DMS153 treated with DMSO at 0.1 percent for 48 hours (cell line): ENCODE data around the gene HYOU1.
"Not testable (repeated sequence)": the region's sequence is repeated elsewhere in the genome, so short reads cannot be mapped to it uniquely, and the experiment has no call there.

Source experiments
- DNase-seq: peaks from one replicate; lab custom pipeline; 2025; ENCODE audit not compliant: unreplicated experiment; lab: John Stamatoyannopoulos, UW

Gene HYOU1

DNA sequence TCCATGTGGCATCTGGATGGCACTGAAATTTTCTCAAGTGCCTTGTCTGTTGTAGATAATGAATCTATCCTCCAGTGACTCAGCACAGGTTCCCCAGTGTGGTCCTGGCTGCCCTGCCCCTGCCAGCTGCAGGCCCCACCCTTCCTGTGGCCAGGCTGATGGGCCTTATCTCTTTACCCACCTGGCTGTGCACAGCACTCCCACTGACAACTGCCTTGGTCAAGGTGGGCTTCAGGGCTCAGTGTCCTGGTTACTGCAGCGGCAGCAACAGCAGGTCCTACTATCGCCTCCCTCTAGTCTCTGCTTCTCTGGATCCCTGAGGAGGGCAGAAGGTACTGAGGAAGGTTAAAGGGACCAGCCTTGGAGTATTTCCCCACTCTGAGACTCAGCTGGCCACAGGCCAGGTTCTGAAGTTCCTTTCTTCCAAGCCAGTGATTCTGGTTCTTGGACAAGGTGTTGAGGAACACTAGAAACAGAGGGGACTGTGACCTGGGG lies 30.8 kb upstream of the HYOU1 start:
- no peak for DNase-seq

DNA sequence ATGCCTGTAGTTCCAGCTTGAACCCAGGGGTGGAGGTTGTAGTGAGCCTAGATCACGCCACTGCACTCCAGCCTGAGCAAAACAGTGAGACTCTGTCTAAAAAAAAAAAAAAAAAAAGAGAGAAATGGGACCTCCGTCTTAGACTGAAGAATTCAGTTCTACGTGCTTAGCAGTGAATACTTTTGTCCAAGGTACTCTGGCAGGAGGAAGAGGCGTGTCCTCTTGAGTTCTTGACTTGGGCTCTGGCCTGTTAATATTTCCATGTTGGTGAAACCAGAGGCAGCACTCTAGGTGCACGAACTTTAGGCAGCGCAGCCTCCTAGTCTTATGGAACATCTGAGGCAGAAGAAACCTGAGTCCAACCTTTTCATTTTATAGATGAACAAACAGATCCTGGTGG lies 30.1 kb upstream of the HYOU1 start:
- no peak for DNase-seq

DNA sequence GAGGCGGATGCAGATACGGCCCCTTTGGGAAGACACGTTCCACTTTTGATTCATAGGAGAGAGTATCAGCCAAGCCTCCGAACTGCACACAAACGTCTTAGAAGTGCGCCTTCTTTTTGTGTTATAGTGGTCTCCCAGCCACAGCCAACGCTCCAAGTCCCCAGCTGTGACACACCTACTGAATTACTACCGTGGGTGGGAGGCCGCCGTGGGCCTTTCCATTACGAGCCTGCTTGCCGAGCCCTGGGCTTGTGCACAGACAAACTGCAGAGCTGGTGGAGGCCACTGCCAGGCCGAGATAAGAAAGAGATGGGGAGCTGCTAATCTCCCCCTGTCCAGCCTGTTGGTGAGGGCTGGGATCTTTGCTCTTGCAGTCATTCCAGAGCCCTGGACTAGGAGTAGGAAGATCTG lies 28.4 kb upstream of the HYOU1 start:
- no peak for DNase-seq

DNA sequence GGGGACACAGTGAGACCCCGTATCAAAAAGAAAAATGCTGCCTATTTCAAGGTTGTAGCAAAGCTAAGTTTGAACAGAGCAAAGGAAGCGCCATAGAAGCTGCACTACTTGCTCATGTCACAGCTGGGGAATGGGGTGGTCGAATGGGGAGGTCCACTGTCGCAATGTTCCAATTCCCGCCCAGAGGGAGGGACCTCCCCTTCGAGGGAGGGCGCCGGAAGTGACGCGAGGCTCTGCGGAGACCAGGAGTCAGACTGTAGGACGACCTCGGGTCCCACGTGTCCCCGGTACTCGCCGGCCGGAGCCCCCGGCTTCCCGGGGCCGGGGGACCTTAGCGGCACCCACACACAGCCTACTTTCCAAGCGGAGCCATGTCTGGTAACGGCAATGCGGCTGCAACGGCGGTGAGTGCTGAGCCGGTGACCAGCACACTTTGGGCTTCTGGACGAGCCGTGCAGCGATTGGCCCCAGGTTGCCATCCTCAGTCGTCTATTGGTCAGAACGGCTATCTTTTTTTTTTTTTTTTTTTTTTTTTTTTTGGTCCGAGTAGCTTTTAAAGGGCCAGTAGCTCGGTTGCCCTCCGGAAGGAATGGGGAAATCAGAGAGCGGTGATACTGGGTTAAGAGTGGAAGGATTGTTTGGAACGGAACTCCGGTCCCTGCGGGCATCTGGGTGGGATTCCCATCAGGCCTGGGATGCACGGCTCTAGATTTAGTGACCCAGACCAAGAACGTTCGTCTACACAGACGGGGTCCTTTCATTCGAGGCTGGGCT lies 27.8 kb upstream of the HYOU1 start, which contains the start of gene HMBS:
Gene HMBS, plus strand, starts transcription at position 219 of the 774 bp plus-strand sequence. Its CDS starts 153 bp downstream, at position 372.
- peak; percentile 88 for DNase-seq

DNA sequence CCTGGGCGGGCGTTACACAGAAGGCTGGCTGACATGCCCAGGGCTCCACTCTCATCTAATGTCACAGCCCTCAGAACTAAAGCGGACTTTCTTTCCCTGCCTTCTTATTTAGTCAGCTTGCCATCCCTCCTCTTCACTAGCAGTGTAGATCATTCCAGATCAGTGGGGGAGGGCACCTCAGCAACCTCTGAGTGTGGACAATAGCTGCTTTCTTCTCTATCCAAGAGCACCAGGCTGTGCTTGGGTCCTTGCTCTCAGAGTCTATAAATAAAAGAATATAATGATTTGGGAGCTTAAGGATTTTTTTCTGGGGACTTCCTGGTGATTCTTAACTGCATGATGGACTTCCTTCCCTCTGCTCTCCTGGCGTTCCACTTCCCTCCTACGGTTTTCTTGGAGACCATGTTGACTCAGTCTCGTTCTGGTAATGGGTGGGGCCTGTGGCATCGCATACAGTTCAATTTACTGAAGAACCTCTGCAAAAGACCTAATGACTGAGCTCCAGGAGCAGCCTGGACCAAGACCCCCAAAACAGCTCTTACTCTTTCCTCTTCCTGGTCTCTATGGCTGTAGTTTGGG lies 24.8 kb upstream of the HYOU1 start:
- DNase-seq, result no peak

DNA sequence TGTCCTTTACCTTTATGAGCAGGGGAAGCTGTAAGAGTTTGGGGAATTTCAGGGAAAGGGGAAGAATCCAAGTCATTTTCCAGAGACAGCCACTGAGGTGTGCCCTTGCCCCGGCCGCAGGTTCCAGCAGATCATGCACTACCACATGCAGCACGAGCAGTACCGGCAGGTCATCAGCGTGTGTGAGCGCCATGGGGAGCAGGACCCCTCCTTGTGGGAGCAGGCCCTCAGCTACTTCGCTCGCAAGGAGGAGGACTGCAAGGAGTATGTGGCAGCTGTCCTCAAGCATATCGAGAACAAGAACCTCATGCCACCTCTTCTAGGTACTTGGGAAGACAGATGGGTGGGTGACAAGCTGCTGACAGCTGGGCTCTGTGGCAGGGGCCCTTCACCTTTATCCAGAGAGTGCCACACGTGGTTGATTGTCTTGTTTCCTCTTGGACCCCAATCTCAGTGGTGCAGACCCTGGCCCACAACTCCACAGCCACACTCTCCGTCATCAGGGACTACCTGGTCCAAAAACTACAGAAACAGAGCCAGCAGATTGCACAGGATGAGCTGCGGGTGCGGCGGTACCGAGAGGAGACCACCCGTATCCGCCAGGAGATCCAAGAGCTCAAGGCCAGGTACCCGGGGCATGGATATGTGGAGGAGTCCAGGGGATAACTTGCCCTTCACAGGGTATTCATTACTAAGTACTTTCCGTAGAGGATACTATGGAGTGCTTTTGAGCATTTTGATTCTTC lies 21.8 kb upstream of the HYOU1 start:
- DNase-seq, result no peak

DNA sequence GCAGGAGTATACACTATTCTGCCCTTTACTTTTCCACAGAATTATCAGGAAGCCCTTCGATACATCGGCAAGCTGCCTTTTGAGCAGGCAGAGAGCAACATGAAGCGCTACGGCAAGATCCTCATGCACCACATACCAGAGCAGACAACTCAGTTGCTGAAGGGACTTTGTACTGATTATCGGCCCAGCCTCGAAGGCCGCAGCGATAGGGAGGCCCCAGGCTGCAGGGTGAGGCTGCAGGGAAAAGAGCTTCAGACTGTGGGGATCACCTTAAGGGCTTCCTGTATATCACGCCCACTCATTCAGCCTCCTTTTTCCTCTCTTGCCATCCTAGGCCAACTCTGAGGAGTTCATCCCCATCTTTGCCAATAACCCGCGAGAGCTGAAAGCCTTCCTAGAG lies 20.8 kb upstream of the HYOU1 start:
- DNase-seq, result no peak

DNA sequence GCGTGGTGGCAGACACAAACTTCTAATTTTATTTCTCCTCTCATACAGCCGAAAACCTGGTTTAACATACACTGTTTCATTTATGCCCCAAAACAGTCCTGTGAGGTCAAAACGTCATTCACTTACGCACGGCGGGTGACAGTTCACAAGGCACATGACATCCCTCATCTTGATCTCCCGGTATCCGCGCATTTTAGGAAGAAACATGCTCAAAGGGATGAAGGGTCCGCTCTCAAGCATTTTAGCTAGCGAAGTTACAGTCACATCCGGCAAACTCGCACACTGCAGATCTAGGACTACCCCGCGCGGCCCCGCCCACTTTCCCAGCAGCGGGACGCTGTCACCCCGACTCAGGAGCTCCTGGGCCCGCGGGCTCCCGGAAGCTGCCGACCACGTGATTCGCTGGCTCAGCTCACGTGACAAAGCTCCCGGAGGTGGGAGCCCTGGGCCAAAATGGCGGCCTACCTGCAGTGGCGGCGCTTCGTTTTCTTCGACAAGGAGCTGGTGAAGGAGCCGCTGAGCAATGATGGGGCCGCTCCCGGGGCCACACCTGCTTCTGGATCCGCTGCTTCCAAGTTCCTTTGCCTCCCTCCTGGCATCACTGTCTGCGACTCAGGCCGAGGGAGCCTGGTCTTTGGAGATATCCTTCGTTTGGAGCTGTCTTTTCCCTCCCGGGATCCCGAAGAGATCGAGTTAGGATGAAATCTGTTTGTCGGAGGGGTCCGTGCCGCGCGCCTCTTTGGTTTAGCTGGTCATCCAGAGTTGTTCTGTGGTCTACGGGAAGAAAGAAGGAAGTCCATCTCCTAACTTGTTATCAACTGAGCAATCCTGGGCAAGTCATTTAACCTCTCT lies 10.6 kb upstream of the HYOU1 start, which contains the start of gene VPS11:
Gene VPS11, plus strand, starts transcription at position 448 of the 852 bp plus-strand sequence. Its CDS starts 6 bp downstream, at position 454.
- peak; percentile 92 for DNase-seq

DNA sequence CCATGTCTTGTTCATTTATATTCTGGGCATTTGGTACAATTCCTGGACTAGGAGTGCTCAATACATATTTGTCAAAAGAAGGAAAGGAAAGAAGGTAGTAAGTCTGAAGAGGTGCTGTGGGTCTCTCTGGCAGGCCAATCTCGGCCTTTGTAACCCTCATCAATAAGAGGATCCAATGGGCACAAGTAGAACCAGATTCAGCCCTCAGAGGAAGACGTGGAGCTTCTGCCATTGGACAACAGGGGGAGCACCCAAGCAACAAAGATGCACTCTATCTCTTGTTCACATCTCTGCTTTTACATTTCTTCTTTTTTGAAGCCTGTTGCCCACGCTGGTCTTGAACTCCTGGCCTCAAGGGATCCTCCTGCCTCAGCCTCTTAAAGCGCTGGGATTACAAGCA lies 8.4 kb upstream of the HYOU1 start:
- no peak for DNase-seq

DNA sequence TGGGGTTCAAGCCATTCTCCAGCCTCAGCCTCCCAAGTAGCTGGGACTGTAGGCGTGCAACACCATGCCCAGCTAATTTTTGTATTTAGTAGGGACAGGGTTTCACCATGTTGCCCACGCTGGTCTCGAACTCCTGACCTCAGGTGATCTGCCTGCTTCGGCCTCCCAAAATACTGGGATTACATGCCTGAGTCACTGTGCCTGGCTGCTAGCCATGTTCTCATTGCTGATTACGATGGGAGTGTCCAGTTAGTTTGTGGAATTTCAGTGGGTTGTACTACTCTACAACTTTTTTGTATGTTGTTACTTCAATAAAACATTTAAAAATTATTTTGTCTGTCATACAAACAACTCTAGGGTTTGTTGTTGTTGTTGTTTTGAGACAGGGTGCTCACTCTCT lies 5.8 kb upstream of the HYOU1 start:
- DNase-seq, result no peak

DNA sequence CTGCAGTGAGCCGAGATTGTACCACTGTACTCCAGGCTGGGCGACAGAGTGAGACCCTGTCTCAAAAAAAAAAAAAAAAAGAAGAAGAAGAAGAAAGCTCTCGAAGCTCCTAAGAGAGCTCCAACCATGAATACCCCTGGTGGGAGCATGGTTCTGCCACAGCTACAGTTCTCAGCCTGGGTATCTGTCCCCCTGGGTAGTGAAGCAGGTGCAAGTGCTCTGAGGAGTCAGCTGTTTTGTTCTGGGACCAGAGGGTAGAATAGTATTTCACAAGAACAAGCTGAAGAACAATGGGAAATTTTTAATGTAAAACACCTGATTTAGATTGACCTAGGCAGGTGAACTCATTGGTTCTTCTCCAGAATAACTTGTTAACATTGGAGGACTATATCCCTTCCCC lies 4.3 kb upstream of the HYOU1 start:
- DNase-seq, result no peak

DNA sequence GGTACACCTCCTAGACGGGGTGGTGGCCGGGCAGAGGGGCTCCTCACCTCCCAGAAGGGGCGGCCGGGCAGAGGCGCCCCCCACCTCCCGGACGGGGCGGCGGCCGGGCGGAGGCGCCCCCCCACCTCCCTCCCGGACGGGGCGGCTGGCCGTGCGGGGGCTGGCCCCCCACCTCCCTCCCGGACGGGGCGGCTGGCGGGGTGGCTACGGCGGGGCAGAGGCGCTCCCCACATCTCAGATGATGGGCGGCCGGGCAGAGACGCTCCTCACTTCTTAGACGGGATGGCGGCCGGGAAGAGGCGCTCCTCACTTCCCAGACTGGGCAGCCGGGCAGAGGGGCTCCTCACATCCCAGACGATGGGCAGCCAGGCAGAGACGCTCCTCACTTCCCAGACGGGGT lies 2.1 kb upstream of the HYOU1 start:
- DNase-seq, result not testable (repeated sequence)

DNA sequence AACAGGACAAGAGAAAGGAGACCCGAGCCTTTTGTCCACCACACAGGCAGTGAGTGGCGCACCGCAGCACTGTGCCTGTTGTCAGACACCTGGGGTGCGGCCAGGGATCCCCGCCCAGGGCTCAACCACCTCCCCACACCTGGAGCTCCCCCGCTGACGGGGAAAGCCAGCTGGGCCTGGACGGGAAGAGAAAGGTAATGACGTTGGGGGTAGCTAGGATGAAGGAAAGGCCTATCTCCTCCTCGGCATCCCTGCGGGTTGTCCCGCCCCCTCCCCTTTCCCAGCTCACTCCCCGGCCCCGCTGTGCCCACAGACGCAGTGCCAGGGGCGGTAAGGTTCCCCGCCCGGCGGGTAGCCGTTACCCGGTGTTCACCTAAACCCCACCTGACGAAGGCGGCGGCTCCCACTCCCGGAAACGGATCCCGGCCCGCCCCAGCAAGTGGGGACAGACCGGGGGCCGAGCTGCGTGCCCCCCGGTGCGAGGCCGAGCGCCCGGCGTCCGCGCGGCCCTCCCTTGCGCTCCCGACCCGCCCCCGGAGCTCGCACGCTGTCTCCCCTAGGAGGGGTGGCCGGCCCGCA lies 495 bp downstream of the HYOU1 start:
- no peak for DNase-seq

DNA sequence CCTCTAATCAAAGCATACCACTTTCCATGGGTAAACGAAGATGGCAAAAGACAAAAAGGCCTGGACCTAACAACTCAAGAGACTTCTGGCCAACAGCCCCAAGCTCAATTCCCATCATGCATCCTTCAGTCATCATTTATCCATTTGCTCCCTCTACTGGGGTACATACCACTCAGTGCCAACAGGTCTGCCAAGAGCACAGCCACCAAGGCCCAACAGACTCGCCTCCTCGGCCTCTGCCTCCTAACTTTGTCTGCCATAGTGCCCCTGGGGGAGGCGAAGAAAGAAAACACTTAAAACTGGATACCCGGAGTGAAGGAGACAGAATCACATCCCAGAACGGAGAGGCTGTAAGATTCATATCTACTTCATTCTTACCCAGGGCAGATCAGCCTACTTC lies 1.1 kb downstream of the HYOU1 start:
- DNase-seq, result no peak

DNA sequence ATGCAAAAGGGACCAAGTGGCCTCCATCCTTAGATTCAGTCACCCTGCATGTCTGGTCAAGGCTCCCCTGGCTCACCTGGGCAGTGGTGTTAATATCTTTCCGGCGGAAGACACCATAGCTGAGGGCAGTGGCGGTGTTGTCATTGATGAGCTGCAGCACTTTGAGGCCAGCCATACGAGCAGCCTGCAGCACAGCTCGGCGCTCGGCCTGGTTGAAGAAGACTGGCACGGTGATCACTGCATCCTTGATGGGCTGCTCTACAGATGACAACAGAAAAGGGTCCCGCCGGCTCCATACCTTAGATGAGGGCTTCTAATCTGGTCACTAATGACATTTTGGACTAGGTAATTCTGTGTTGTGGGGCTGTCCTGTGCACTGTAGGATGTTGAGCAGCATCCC lies 2.6 kb downstream of the HYOU1 start:
- no peak for DNase-seq

DNA sequence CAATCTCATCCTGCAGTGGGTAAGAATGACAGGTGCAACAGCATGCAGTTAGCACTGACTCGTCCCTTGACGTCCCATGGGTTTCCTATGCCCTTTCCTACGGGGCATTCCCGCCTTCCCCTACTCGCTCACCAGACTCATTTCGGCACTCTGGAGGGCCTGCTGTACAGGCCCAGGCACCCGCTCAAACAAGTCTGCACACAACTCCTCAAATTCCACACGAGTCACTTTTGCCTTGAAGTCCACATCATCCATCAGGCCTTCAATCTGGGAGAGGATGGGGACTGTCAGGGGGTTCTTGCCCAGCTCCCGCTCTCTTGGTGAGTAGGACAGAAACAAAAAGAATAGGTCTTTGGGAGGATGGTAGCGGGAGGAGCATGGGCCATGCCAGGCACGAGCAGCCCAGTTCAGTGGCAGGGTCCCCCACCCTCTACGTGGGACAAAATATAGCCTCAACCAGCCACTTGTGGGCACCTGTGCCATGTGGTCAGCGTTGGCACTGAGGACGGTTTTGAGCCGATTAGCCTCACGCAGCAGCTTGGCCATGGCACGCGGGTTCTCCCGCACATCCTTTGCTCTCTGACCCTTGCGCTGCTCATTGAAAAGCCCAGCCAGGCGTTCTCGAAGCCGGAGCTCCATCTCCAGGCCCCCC lies 4.7 kb downstream of the HYOU1 start:
- DNase-seq, result no peak

DNA sequence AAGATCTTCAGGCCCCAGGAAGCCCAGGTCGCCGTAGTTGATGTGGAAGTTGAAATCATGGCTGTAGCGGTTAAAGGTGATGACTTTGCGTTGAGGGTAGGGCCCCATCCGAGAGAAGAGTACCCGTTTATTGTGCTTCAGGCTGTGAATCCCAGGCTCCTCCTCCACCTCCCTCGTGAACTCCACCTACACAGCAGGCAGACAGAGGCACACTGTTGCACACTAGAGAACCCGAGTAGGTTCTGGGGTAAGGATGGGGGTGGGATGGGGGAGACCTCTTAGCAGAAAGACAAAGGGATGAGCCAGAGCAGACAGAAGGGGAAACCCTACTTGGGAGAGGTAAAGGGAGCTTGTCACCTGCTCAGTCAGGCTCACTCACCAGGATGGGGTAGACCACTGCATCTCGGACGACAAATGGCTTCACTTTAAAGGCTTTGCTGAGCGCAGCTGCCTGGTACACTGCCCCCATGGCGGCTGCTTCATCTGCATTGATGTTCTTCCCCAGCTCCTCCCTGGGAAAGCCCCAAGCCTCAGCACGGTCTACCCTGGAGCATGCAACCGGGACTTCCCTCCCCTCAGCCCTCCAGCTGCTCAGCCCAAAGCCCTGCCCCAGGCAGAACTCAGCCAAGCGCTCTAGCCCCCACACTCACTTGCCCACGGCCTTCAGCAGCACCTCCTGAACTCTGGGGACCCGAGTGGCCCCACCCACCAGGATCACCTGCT lies 5.4 kb downstream of the HYOU1 start:
- DNase-seq, result no peak

DNA sequence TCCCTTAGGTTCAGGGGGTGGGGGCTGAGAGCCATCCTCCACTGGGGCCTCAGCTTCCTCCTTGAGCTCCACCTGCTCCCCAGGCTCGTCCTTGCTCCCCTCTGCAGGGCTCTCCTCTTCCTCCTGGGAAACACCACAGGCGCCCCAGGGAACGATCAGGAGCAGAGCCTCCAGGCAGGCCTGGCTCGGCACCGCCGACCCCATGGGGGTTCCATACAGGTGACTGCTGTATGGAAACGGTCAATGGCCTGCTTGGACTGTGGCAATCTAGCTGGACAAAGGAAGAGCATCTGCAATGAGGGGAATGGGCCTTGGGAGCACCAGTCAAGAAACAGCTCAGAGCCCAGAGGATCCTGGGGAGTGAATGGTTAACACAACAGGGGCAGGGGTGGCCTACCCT lies 7.9 kb downstream of the HYOU1 start:
- DNase-seq, result no peak

DNA sequence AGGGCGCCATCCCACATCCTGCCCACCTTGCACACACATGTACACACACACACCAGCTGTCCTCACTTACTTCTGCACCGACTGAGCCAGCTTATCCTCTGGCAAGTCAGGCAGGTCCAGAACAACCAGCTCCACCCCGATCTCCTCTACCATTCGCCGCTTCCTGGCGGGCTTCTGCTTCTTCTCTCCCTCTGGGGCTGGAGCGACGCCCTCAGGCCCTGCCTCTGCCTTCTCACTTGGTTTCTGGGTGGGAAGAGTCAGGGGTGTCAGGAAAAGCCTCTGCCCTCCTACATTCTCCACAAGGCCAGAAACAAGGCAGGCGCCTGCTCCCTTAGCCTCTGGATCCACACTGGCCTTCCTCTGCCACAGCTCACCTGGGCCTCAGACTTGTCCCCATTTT lies 8.4 kb downstream of the HYOU1 start:
- DNase-seq, result no peak
